ENCODE results near the gene EPHA10. TPM values are rescaled to one million over a fixed set of nuclear protein-coding genes. Genes with fewer than 3 reads are reported as not detected.

The EPHA10 gene
- total and polyA plus RNA-seq, 4 donors: 0.20 to 1.7 (median 0.26) TPM; not detected in 1

- DNase-seq (peak; percentile 39 to 69 (median 48)), ATAC-seq (ENCODE audit: insufficient read depth, low FRiP score) (peak; percentile 83)
- H3K27me3 ChIP-seq (ENCODE audit: control insufficient read depth in 3 of 3, insufficient read depth in 3 of 3, low read length in 2 of 3): peaks cover 0 to 18% (median 14%) of the 10 kb centered on the region in 3 donors
- no peak within 1 kb of the TSS for H3K27ac ChIP-seq (ENCODE audit: low read depth in 1 of 2, low read length in 1 of 2)
- peaks cover 0 to 20% (median 0%) of the 10 kb centered on the region in 5 donors for H3K4me1 ChIP-seq (ENCODE audit: control insufficient read depth in 5 of 5, insufficient read depth in 5 of 5, low read length in 5 of 5)
- H3K4me3 ChIP-seq: peak within 1 kb of the TSS; percentile 59
- H3K36me3 ChIP-seq (ENCODE audit: control insufficient read depth in 4 of 4, insufficient read depth in 4 of 4, low read length in 4 of 4): no peaks in the 10 kb centered on the region
- 0 to 1% methylated on average over 56 to 81 of the region's 82 CpGs for WGBS, 2 donors
- H3K9ac ChIP-seq (ENCODE audit: insufficient read depth in 1 of 2, low read length in 2 of 2): no peak within 1 kb of the TSS
- no peak for TF ChIP-seq CTCF (IDR thresholded peaks at IDR 0.05; ENCODE audit: control extremely low read depth, extremely low read depth)
- no peaks in the 10 kb centered on the region for H3K9me3 ChIP-seq (ENCODE audit: control insufficient read depth in 4 of 4, insufficient read depth in 3 of 4, low read length in 3 of 4)
Measured at GRCh38 chr1:37793773-37794371, 29.0 kb upstream of the EPHA10 start, which contains the start of gene MANEAL. Gene MANEAL (plus strand): TSS chr1:37793847. CDS start chr1:37794183, 336 bp downstream.

GRCh38 chr1:37792943-37793686 lies 28.2 kb upstream of the EPHA10 start:
- Histone ChIP-seq H3K27ac (ENCODE audit: low read depth in 1 of 2, low read length in 1 of 2) (no peak overlapping the region), H3K4me3 (peak overlapping the region; percentile 59), H3K9me3 (ENCODE audit: control insufficient read depth in 4 of 4, insufficient read depth in 3 of 4, low read length in 3 of 4) (no peaks in the 10 kb centered on the region), H3K9ac (ENCODE audit: insufficient read depth in 1 of 2, low read length in 2 of 2) (no peak overlapping the region), H3K27me3 (ENCODE audit: control insufficient read depth in 3 of 3, insufficient read depth in 3 of 3, low read length in 2 of 3) (peaks cover 2 to 18% (median 14%) of the 10 kb centered on the region in 3 donors), H3K36me3 (ENCODE audit: control insufficient read depth in 4 of 4, insufficient read depth in 4 of 4, low read length in 4 of 4) (no peaks in the 10 kb centered on the region), H3K4me1 (ENCODE audit: control insufficient read depth in 5 of 5, insufficient read depth in 5 of 5, low read length in 5 of 5) (peaks cover 0 to 20% (median 0%) of the 10 kb centered on the region in 5 donors)
- 32 to 37% methylated on average over 36 of the region's 36 CpGs for WGBS, 2 donors
- no peak for TF ChIP-seq CTCF (IDR thresholded peaks at IDR 0.05; ENCODE audit: control extremely low read depth, extremely low read depth)
- DNase-seq (no peak), ATAC-seq (ENCODE audit: insufficient read depth, low FRiP score) (no peak)

GRCh38 chr1:37782491-37782890 lies 17.6 kb upstream of the EPHA10 start:
- no peak overlapping the region for H3K9ac ChIP-seq (ENCODE audit: insufficient read depth in 1 of 2, low read length in 2 of 2)
- no peak overlapping the region for H3K4me3 ChIP-seq
- no peak for TF ChIP-seq CTCF (IDR thresholded peaks at IDR 0.05; ENCODE audit: control extremely low read depth, extremely low read depth)
- ATAC-seq (ENCODE audit: insufficient read depth, low FRiP score): no peak
- no peaks in the 10 kb centered on the region for H3K4me1 ChIP-seq (ENCODE audit: control insufficient read depth in 5 of 5, insufficient read depth in 5 of 5, low read length in 5 of 5)
- peaks cover 0 to 7% (median 0%) of the 10 kb centered on the region in 3 donors for H3K27me3 ChIP-seq (ENCODE audit: control insufficient read depth in 3 of 3, insufficient read depth in 3 of 3, low read length in 2 of 3)
- no peak for DNase-seq
- no peak overlapping the region for H3K27ac ChIP-seq (ENCODE audit: low read depth in 1 of 2, low read length in 1 of 2)
- no peaks in the 10 kb centered on the region for H3K9me3 ChIP-seq (ENCODE audit: control insufficient read depth in 4 of 4, insufficient read depth in 3 of 4, low read length in 3 of 4)
- WGBS, 2 donors: 81 to 87% methylated on average over 17 of the region's 17 CpGs
- no peaks in the 10 kb centered on the region for H3K36me3 ChIP-seq (ENCODE audit: control insufficient read depth in 4 of 4, insufficient read depth in 4 of 4, low read length in 4 of 4)

All from lung (tissue), 12 donors.